HEK293 (cell line): ENCODE results near the gene POLE3.

Source experiments
- CTCF ChIA-PET: fragments of 350-600 bp; formaldehyde crosslinking; extraction: SDS; loops from one replicate; lab custom pipeline; 2021; ENCODE audit warnings: antibody characterized with exemption; lab: Yijun Ruan, JAX
- POLR2A ChIA-PET: fragments of 300-600 bp; formaldehyde crosslinking; extraction: SDS; loops from one replicate; lab custom pipeline; 2020; ENCODE audit warnings: antibody characterized with exemption, inconsistent platforms; lab: Yijun Ruan, JAX
- H3K27ac ChIP-seq: fragments of 200-500 bp; sonication (Bioruptor generic); 2 replicates; pipeline ENCODE4 v1.5.1; 2014; ENCODE audit warnings: low read depth, low read length, control low read depth, inconsistent platforms; ENCODE audit errors: extremely low read depth
- H3K36me3 ChIP-seq, 2 experiments: fragments of 200-500 bp in 1 of 2; sonication (Bioruptor generic) in 1 of 2; 1 replicate in 1 of 2; 2 replicates in 1 of 2; pipeline ENCODE4 v1.5.1; 2014 to 2017; ENCODE audit warnings: inconsistent platforms in 2 of 2, low read length in 2 of 2; ENCODE audit not compliant: control insufficient read depth in 2 of 2, insufficient read depth in 1 of 2
- H3K4me1 ChIP-seq: fragments of 200-500 bp; sonication (Bioruptor generic); 2 replicates; pipeline ENCODE4 v1.5.1; 2014; ENCODE audit warnings: mild to moderate bottlenecking, low read length, inconsistent platforms; ENCODE audit not compliant: control insufficient read depth, insufficient read depth
- H3K4me3 ChIP-seq: 2 replicates; pipeline ENCODE4 v1.5.1; 2011; ENCODE audit warnings: low read depth, mild to moderate bottlenecking, control low read depth, low read length, moderate library complexity
- H3K9me3 ChIP-seq: fragments of 200-500 bp; sonication (Bioruptor generic); 2 replicates; pipeline ENCODE4 v1.5.1; 2014; ENCODE audit warnings: low read depth, low read length, inconsistent platforms; ENCODE audit not compliant: control insufficient read depth, insufficient read depth
- BCL11A ChIP-seq: fragments of 450-650 bp; formaldehyde crosslinking; IDR thresholded peaks from 2 replicates; pipeline ENCODE4 v1.5.1; 2016; ENCODE audit warnings: low read depth, missing biosample characterization, missing genetic modification characterization
- GLI2 ChIP-seq: fragments of 450-650 bp; formaldehyde crosslinking; IDR thresholded peaks from 2 replicates; pipeline ENCODE4; 2017; ENCODE audit warnings: missing biosample characterization, missing genetic modification characterization, low read depth, borderline replicate concordance
- GLI4 ChIP-seq: fragments of 450-650 bp; formaldehyde crosslinking; IDR thresholded peaks from 2 replicates; pipeline ENCODE4 v1.5.1; 2016; ENCODE audit warnings: missing biosample characterization, missing genetic modification characterization
- GLIS2 ChIP-seq: fragments of 450-650 bp; formaldehyde crosslinking; IDR thresholded peaks from 2 replicates; pipeline ENCODE4 v1.5.1; 2016; ENCODE audit warnings: missing biosample characterization, missing genetic modification characterization
- KLF8 ChIP-seq: fragments of 450-650 bp; formaldehyde crosslinking; IDR thresholded peaks from 2 replicates; pipeline ENCODE4 v1.5.1; 2016; ENCODE audit warnings: missing biosample characterization, missing genetic modification characterization
- MZF1 ChIP-seq: fragments of 450-650 bp; formaldehyde crosslinking; IDR thresholded peaks from 2 replicates; pipeline ENCODE4 v1.5.1; 2017; ENCODE audit warnings: missing biosample characterization, missing genetic modification characterization, borderline replicate concordance
- WT1 ChIP-seq: fragments of 450-650 bp; formaldehyde crosslinking; IDR thresholded peaks from 2 replicates; pipeline ENCODE4 v1.5.1; 2016; ENCODE audit warnings: missing biosample characterization, missing genetic modification characterization
- ZFP3 ChIP-seq: fragments of 450-650 bp; formaldehyde crosslinking; IDR thresholded peaks from 2 replicates; pipeline ENCODE4 v1.5.1; 2016; ENCODE audit warnings: low read depth, missing biosample characterization, missing genetic modification characterization
- ZNF112 ChIP-seq: fragments of 450-650 bp; formaldehyde crosslinking; IDR thresholded peaks from 2 replicates; pipeline ENCODE4 v1.5.0; 2017; ENCODE audit warnings: missing biosample characterization, missing genetic modification characterization
- ZNF114 ChIP-seq: fragments of 450-650 bp; formaldehyde crosslinking; IDR thresholded peaks from 2 replicates; pipeline ENCODE4 v1.5.0; 2017; ENCODE audit warnings: missing biosample characterization, missing genetic modification characterization
- ZNF121 ChIP-seq: fragments of 450-650 bp; formaldehyde crosslinking; IDR thresholded peaks from 2 replicates; pipeline ENCODE4 v1.5.1; 2016; ENCODE audit warnings: missing biosample characterization, missing genetic modification characterization
- ZNF133 ChIP-seq: fragments of 450-650 bp; formaldehyde crosslinking; IDR thresholded peaks from 2 replicates; pipeline ENCODE4 v1.5.1; 2016; ENCODE audit warnings: missing biosample characterization, missing genetic modification characterization
- ZNF157 ChIP-seq: fragments of 450-650 bp; formaldehyde crosslinking; IDR thresholded peaks from 2 replicates; pipeline ENCODE4 v1.5.1; 2016; ENCODE audit warnings: missing biosample characterization, missing genetic modification characterization
- ZNF223 ChIP-seq: fragments of 450-650 bp; formaldehyde crosslinking; IDR thresholded peaks from 2 replicates; pipeline ENCODE4 v1.5.1; 2016; ENCODE audit warnings: missing biosample characterization, missing genetic modification characterization
- ZNF23 ChIP-seq: fragments of 450-650 bp; formaldehyde crosslinking; IDR thresholded peaks from 2 replicates; pipeline ENCODE4 v1.5.1; 2016; ENCODE audit warnings: missing biosample characterization, missing genetic modification characterization, borderline replicate concordance
- ZNF521 ChIP-seq: fragments of 450-650 bp; formaldehyde crosslinking; IDR thresholded peaks from 2 replicates; pipeline ENCODE4 v1.5.1; 2017; ENCODE audit warnings: missing biosample characterization, mild to moderate bottlenecking, missing genetic modification characterization
- ZNF560 ChIP-seq: fragments of 450-650 bp; formaldehyde crosslinking; IDR thresholded peaks from 2 replicates; pipeline ENCODE4 v1.5.1; 2017; ENCODE audit warnings: missing biosample characterization, missing genetic modification characterization, borderline replicate concordance
- ZNF561 ChIP-seq: fragments of 450-650 bp; IDR thresholded peaks from 2 replicates; pipeline ENCODE4 v1.5.1; 2018; ENCODE audit warnings: missing biosample characterization, missing genetic modification characterization, borderline replicate concordance
- ZNF658 ChIP-seq: fragments of 450-650 bp; formaldehyde crosslinking; IDR thresholded peaks from 2 replicates; pipeline ENCODE4; 2016; ENCODE audit warnings: missing biosample characterization, missing genetic modification characterization
- ZNF768 ChIP-seq: fragments of 450-650 bp; formaldehyde crosslinking; IDR thresholded peaks from 2 replicates; pipeline ENCODE4 v1.5.1; 2018; ENCODE audit warnings: missing biosample characterization, mild to moderate bottlenecking, missing genetic modification characterization
- ZNF776 ChIP-seq: fragments of 450-650 bp; formaldehyde crosslinking; IDR thresholded peaks from 2 replicates; pipeline ENCODE4 v1.5.0; 2017; ENCODE audit warnings: missing biosample characterization, missing genetic modification characterization, borderline replicate concordance
- TF ChIP-seq, protein P1 (sequence below): fragments of 450-650 bp; formaldehyde crosslinking; IDR thresholded peaks from 2 replicates; pipeline ENCODE4 v1.5.1; 2016; ENCODE audit warnings: missing biosample characterization, missing genetic modification characterization, low read depth
- TF ChIP-seq, protein P2 (sequence below): fragments of 450-650 bp; IDR thresholded peaks from 2 replicates; pipeline ENCODE4 v1.5.1; 2018; ENCODE audit warnings: missing biosample characterization, mild to moderate bottlenecking, missing genetic modification characterization
- TF ChIP-seq, protein P3 (sequence below): fragments of 450-650 bp; formaldehyde crosslinking; IDR thresholded peaks from 2 replicates; pipeline ENCODE4 v1.5.1; 2016; ENCODE audit warnings: missing biosample characterization, missing genetic modification characterization
- TF ChIP-seq, protein P4 (sequence below): fragments of 450-650 bp; formaldehyde crosslinking; IDR thresholded peaks from 2 replicates; pipeline ENCODE4 v1.5.1; 2016; ENCODE audit warnings: missing biosample characterization, missing genetic modification characterization
- TF ChIP-seq, protein P5 (sequence below): fragments of 450-650 bp; formaldehyde crosslinking; IDR thresholded peaks from 2 replicates; pipeline ENCODE4 v1.5.1; 2016; ENCODE audit warnings: missing biosample characterization, missing genetic modification characterization

The POLE3 gene

DNA sequence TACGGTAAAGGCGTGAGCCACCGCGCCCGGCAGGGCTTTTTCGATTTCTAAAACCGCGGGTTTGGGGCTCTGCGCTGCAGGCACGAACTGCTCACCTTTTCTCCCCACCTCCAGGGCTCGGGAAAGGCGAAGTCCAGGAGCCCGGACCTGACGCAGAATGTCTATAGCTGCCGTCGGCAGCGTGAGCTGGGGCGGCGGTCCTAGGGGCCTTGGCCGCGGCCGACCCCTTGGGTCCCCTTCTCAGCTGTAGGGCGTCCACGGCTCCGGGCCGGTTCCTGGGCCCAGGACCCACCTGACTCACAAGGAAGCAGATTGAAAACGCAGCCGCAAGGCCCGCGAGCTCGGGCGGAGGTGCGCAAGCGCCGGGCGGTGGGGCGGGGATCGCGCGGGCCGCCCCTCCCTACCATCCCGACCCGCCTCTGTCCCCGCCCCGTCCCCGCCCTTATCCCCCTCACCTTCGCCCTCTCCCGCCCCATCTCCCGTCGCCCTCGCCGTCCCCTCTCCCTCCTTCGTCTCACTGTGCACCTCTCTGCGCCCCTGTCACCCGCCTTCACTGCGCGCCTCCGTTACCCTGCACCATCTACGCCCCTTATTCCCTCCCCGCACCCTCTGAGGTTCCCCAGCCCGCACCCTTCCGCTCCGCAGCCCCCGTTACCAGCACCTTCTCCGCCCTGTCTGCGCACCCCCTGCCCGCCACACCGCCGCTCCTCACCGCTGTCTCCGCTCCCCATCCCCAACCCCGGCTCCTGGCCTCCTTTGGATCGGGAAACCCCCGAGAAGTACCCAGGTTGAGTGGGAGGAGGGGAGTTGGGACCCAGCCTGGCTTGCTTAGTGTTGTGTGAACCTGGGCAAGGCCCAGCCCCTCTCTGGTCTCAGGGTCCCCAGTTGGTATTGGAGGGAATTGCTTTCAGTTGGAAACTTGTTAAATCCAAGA, 33.6 kb downstream of the POLE3 start, which contains the start of gene HDHD3:
Gene HDHD3 (minus strand): TSS at position 353 of the 934 bp plus-strand sequence. CDS start 2,632 bp downstream, outside the sequence.
- POLR2A ChIA-PET, result interaction anchor here (0.6 to 2.0 kb wide), 13 partner anchors 11 to 101 kb away, joined by 3 to 20 read pairs (median 4); partner anchors contain the start of genes ALAD, C9orf43, CDC26 and POLE3
- Histone ChIP-seq H3K4me3 (peak within 1 kb of the TSS; percentile 64), H3K36me3 (peaks cover 0 to 32% of the 10 kb centered on the region in 2 experiments; a peak in 2 of 3 replicates), H3K9me3 (no peaks in the 10 kb centered on the region), H3K4me1 (peaks cover 3% of the 10 kb centered on the region; the same call in 1 of the 2 replicates), H3K27ac (peak within 1 kb of the TSS; percentile 81)
- CTCF ChIA-PET, result interaction anchor here (0.7 to 1.1 kb wide), 2 partner anchors 68 to 728 kb away, joined by 3 to 4 read pairs; no protein-coding TSS in a partner anchor
- TF ChIP-seq ZNF112 (no peak), GLI4 (tag by site-specific recombination) (no peak), ZNF768 (tag by site-specific recombination) (no peak), ZFP3 (no peak), MZF1 (tag by site-specific recombination) (peak; percentile 14; the same call in 1 of the 2 replicates), BCL11A (tag by site-specific recombination) (no peak), ZNF560 (tag by site-specific recombination) (no peak), ZNF121 (no peak), ZNF223 (tag by site-specific recombination) (peak; percentile 71; the same call in 1 of the 2 replicates), ZNF776 (tag by site-specific recombination) (no peak), WT1 (0 out of 2 replicates have a peak, but pooled peaks have one; percentile 16), ZNF133 (no peak), GLIS2 (peak; percentile 53; the same call in 1 of the 2 replicates), ZNF561 (no peak), ZNF157 (tag by site-specific recombination) (no peak), KLF8 (tag by site-specific recombination) (peak; percentile 91), ZNF658 (tag by site-specific recombination) (no peak), GLI2 (tag by site-specific recombination) (no peak), ZNF521 (tag by site-specific recombination) (no peak), ZNF23 (no peak), ZNF114 (tag by site-specific recombination) (no peak)
- TF ChIP-seq, protein P1, sequence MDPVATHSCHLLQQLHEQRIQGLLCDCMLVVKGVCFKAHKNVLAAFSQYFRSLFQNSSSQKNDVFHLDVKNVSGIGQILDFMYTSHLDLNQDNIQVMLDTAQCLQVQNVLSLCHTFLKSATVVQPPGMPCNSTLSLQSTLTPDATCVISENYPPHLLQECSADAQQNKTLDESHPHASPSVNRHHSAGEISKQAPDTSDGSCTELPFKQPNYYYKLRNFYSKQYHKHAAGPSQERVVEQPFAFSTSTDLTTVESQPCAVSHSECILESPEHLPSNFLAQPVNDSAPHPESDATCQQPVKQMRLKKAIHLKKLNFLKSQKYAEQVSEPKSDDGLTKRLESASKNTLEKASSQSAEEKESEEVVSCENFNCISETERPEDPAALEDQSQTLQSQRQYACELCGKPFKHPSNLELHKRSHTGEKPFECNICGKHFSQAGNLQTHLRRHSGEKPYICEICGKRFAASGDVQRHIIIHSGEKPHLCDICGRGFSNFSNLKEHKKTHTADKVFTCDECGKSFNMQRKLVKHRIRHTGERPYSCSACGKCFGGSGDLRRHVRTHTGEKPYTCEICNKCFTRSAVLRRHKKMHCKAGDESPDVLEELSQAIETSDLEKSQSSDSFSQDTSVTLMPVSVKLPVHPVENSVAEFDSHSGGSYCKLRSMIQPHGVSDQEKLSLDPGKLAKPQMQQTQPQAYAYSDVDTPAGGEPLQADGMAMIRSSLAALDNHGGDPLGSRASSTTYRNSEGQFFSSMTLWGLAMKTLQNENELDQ (tag by site-specific recombination), result no peak
- TF ChIP-seq, protein P2, sequence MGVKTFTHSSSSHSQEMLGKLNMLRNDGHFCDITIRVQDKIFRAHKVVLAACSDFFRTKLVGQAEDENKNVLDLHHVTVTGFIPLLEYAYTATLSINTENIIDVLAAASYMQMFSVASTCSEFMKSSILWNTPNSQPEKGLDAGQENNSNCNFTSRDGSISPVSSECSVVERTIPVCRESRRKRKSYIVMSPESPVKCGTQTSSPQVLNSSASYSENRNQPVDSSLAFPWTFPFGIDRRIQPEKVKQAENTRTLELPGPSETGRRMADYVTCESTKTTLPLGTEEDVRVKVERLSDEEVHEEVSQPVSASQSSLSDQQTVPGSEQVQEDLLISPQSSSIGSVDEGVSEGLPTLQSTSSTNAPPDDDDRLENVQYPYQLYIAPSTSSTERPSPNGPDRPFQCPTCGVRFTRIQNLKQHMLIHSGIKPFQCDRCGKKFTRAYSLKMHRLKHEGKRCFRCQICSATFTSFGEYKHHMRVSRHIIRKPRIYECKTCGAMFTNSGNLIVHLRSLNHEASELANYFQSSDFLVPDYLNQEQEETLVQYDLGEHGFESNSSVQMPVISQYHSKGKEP (tag by site-specific recombination), result no peak
- TF ChIP-seq, protein P3, sequence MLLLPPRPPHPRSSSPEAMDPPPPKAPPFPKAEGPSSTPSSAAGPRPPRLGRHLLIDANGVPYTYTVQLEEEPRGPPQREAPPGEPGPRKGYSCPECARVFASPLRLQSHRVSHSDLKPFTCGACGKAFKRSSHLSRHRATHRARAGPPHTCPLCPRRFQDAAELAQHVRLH, result no peak
- TF ChIP-seq, protein P4, sequence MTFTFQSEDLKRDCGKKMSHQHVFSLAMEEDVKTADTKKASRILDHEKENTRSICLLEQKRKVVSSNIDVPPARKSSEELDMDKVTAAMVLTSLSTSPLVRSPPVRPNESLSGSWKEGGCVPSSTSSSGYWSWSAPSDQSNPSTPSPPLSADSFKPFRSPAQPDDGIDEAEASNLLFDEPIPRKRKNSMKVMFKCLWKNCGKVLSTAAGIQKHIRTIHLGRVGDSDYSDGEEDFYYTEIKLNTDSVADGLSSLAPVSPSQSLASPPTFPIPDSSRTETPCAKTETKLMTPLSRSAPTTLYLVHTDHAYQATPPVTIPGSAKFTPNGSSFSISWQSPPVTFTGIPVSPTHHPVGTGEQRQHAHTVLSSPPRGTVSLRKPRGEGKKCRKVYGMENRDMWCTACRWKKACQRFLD, result no peak
- TF ChIP-seq, protein P5, sequence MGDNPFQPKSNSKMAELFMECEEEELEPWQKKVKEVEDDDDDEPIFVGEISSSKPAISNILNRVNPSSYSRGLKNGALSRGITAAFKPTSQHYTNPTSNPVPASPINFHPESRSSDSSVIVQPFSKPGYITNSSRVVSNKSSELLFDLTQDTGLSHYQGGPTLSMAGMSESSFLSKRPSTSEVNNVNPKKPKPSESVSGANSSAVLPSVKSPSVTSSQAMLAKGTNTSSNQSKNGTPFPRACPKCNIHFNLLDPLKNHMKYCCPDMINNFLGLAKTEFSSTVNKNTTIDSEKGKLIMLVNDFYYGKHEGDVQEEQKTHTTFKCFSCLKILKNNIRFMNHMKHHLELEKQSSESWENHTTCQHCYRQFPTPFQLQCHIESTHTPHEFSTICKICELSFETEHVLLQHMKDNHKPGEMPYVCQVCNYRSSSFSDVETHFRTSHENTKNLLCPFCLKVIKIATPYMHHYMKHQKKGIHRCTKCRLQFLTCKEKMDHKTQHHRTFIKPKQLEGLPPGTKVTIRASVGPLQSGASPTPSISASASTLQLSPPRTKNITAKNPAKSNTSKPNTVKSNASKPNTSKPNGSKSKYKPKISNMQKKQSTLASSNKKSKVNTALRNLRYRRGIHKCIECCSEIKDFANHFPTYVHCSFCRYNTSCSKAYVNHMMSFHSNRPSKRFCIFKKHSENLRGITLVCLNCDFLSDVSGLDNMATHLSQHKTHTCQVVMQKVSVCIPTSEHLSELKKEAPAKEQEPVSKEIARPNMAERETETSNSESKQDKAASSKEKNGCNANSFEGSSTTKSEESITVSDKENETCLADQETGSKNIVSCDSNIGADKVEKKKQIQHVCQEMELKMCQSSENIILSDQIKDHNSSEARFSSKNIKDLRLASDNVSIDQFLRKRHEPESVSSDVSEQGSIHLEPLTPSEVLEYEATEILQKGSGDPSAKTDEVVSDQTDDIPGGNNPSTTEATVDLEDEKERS (tag by site-specific recombination), result no peak
